Epithelial cell of esophagus (primary cell): ENCODE measurements around the gene NEK6.

Experiments used
- DNase-seq: peaks from one replicate; pipeline ENCODE4 v3.0.0; 2010; ENCODE audit warnings: low read depth
- H3K4me3 ChIP-seq: 2 replicates; pipeline ENCODE4 v1.5.1; 2011; ENCODE audit warnings: mild to moderate bottlenecking, low read length, control low read depth
- CTCF ChIP-seq: IDR thresholded peaks from 2 replicates; pipeline ENCODE4 v1.5.1; 2011; ENCODE audit warnings: low read depth, mild to moderate bottlenecking, low read length, control low read depth, inconsistent platforms; ENCODE audit not compliant: insufficient read depth; ENCODE audit errors: missing control alignments

The NEK6 gene

GRCh38 chr9:124368692-124369091 lies 110.9 kb downstream of the NEK6 start:
- no peak for DNase-seq

GRCh38 chr9:124369231-124369797 lies 111.6 kb downstream of the NEK6 start:
- TF ChIP-seq CTCF, result no peak
- DNase-seq, result no peak
- no peak overlapping the region for H3K4me3 ChIP-seq

More at GRCh38 chr9:124368692-124369091, 110.9 kb downstream of the NEK6 start:
- no peak overlapping the region for H3K4me3 ChIP-seq
- no peak for TF ChIP-seq CTCF

DNA sequence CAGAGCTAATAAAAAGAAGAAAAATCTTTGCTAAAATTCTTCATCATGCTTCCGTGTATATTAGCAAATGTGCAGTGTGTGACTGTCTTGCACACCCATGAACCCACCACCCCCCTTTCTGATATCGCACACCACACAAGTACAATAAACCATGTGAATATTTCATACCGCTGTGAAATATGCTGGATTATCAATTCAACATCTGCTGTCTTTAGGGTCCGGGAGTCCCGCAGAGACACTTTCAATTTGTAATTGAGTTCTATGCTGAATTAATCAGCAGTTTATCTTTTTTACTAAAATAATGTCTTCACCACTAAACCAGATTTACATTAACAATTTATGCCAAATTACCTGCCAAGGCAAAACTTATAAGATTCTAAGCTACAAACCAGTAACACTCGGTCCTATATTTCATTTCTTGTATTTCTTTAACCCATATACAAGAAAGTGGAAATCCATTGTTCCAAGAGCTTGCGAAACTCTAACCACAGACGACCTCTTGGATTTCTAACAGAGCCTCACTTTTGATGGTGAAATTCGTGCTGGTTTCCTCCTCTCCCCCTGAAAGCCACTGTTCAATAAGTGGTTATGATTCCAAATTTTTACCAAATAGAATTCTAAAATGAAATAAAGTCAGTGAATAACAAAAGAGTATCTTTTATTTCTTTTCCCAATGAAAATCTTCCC lies 113.3 kb downstream of the NEK6 start:
- TF ChIP-seq CTCF, result no peak
- peak; percentile 49 for DNase-seq
- H3K4me3 ChIP-seq, result no peak overlapping the region

DNA sequence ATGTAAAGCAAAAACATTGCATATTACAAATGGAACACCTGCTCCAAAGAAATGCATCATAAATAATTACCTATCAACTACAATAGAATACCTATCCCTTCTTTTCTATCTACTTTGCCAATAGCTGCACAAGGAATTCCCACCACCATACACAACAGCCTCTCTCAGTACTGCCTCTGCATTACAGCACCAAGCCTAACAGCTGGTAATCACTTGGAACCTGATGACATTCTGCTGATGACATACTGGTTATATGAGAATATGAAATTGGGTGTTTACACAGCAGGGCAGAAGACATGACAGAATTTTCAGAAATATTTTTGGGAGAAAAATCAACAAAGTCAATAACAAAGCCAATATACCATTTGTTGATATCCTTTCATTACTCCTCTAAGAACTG lies 114.3 kb downstream of the NEK6 start:
- no peak overlapping the region for H3K4me3 ChIP-seq
- no peak for DNase-seq
- TF ChIP-seq CTCF, result no peak

- H3K4me3 ChIP-seq, result no peak overlapping the region
- no peak for TF ChIP-seq CTCF
- no peak for DNase-seq
Measured at GRCh38 chr9:124373386-124373785, 115.6 kb downstream of the NEK6 start.

- no peak for DNase-seq
- no peak overlapping the region for H3K4me3 ChIP-seq
- TF ChIP-seq CTCF, result no peak
Measured at GRCh38 chr9:124373851-124374250, 116.1 kb downstream of the NEK6 start.

GRCh38 chr9:124375726-124376125 lies 118.0 kb downstream of the NEK6 start:
- DNase-seq, result no peak
- H3K4me3 ChIP-seq, result no peak overlapping the region
- no peak for TF ChIP-seq CTCF
